HEK293T (cell line): ENCODE data around the gene AIF1.

ENCODE experiments used
- CTCF ChIA-PET: fragments of 350-600 bp; formaldehyde crosslinking; extraction: SDS; loops from one replicate; lab custom pipeline; 2021; ENCODE audit warnings: antibody characterized with exemption, inconsistent platforms; lab: Yijun Ruan, JAX
- POLR2A ChIA-PET: fragments of 350-600 bp; formaldehyde crosslinking; extraction: SDS; loops from one replicate; lab custom pipeline; 2020; ENCODE audit warnings: antibody characterized with exemption, inconsistent platforms; lab: Yijun Ruan, JAX
- DNase-seq: peaks from one replicate; pipeline ENCODE4 v3.0.0; 2012; ENCODE audit warnings: mixed read lengths; ENCODE audit errors: extremely low spot score
- ARNT ChIP-seq: fragments of 450-650 bp; IDR thresholded peaks from 2 replicates; pipeline ENCODE4 v1.6.1; 2017; ENCODE audit warnings: mild to moderate bottlenecking
- BHLHE40 ChIP-seq: fragments of 450-650 bp; IDR thresholded peaks from 2 replicates; pipeline ENCODE4 v1.6.1; 2016; ENCODE audit warnings: mild to moderate bottlenecking, moderate library complexity, borderline replicate concordance
- CTBP1 ChIP-seq: fragments of 450-650 bp; IDR thresholded peaks from 2 replicates; pipeline ENCODE4 v1.6.1; 2016; ENCODE audit warnings: borderline replicate concordance
- ELF4 ChIP-seq: fragments of 450-650 bp; IDR thresholded peaks from 2 replicates; pipeline ENCODE4 v1.6.1; 2017; ENCODE audit warnings: antibody characterized with exemption
- FOXA1 ChIP-seq: fragments of 450-650 bp; IDR thresholded peaks from 2 replicates; pipeline ENCODE4 v1.6.1; 2016; ENCODE audit warnings: mild to moderate bottlenecking
- FOXK2 ChIP-seq: fragments of 450-650 bp; IDR thresholded peaks from 2 replicates; pipeline ENCODE4 v1.6.1; 2016; ENCODE audit warnings: mild to moderate bottlenecking
- FOXM1 ChIP-seq: fragments of 450-650 bp; IDR thresholded peaks from 2 replicates; pipeline ENCODE4 v1.6.1; 2017; ENCODE audit warnings: mild to moderate bottlenecking, borderline replicate concordance
- HDGF ChIP-seq: fragments of 450-650 bp; IDR thresholded peaks from 2 replicates; pipeline ENCODE4 v1.6.1; 2017; ENCODE audit warnings: antibody characterized with exemption, borderline replicate concordance
- L3MBTL2 ChIP-seq: fragments of 450-650 bp; conservative IDR thresholded peaks from 2 replicates; pipeline ENCODE4 v1.6.1; 2016; ENCODE audit warnings: mild to moderate bottlenecking
- LEF1 ChIP-seq: fragments of 450-650 bp; IDR thresholded peaks from 2 replicates; pipeline ENCODE4 v1.6.1; 2017; ENCODE audit warnings: mild to moderate bottlenecking, borderline replicate concordance
- NFRKB ChIP-seq: fragments of 450-650 bp; IDR thresholded peaks from 2 replicates; pipeline ENCODE4 v1.6.1; 2016; ENCODE audit warnings: mild to moderate bottlenecking, moderate library complexity
- SP1 ChIP-seq: fragments of 450-650 bp; IDR thresholded peaks from 2 replicates; pipeline ENCODE4 v1.6.1; 2017
- SUZ12 ChIP-seq: fragments of 450-650 bp; IDR thresholded peaks from 2 replicates; pipeline ENCODE4 v1.6.1; 2016; ENCODE audit warnings: mild to moderate bottlenecking
- TARDBP ChIP-seq: fragments of 450-650 bp; IDR thresholded peaks from 2 replicates; pipeline ENCODE4 v1.6.1; 2016
- ZNF384 ChIP-seq: fragments of 450-650 bp; IDR thresholded peaks from 2 replicates; pipeline ENCODE4 v1.6.1; 2016
- TF ChIP-seq, protein P1 (sequence below): fragments of 450-650 bp; IDR thresholded peaks from 2 replicates; pipeline ENCODE4 v1.6.1; 2016

Gene AIF1

DNA sequence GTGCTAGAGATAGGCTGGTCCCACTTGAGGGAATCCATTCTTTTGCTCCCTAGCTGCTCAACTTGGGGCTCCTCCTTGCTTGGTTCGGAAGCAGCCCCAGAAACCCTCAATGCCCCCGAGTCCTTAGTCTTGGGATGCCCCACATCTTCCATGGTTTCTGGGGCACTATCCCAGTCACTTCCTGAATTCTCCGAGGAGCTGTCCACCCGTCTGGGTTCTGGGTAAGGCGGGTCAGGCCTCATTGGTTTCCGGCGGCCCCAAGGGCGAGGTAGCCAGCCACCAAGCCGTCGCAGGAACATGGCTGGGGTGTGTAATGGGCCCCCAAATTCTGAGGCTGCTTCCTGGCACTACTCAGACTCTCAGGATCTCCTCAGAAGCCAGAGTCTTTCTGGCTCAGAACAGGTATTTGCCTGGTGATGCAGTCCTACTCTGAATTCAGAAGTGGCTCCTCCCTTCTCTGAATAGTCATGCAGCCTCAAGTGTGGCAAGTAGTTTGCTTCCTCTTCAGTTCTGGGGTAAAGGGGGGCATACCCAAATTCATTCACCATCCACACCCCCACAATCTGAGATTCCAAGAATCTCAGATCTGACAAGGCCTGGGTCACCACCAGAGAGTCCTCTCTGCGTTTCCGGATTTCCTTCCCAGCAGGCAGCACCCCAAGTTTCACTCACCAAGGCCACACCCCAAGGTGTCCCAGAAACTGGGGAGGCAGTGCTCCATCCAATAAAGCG, 44.8 kb downstream of the AIF1 start:
- no peak for DNase-seq
- ChIA-PET POLR2A (interaction anchor here (0.7 to 5.4 kb wide), 15 partner anchors 8 to 238 kb away, joined by 3 to 138 read pairs (median 5); partner anchors contain the start of genes BAG6, DDX39B, LSM2 and LY6G5C), CTCF (interaction anchor here (0.9 kb wide), 1 partner anchor 8 kb away, joined by 4 read pairs; the partner anchor contains the start of gene BAG6)
- TF ChIP-seq, protein P1, sequence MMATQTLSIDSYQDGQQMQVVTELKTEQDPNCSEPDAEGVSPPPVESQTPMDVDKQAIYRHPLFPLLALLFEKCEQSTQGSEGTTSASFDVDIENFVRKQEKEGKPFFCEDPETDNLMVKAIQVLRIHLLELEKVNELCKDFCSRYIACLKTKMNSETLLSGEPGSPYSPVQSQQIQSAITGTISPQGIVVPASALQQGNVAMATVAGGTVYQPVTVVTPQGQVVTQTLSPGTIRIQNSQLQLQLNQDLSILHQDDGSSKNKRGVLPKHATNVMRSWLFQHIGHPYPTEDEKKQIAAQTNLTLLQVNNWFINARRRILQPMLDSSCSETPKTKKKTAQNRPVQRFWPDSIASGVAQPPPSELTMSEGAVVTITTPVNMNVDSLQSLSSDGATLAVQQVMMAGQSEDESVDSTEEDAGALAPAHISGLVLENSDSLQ: no peak

DNA sequence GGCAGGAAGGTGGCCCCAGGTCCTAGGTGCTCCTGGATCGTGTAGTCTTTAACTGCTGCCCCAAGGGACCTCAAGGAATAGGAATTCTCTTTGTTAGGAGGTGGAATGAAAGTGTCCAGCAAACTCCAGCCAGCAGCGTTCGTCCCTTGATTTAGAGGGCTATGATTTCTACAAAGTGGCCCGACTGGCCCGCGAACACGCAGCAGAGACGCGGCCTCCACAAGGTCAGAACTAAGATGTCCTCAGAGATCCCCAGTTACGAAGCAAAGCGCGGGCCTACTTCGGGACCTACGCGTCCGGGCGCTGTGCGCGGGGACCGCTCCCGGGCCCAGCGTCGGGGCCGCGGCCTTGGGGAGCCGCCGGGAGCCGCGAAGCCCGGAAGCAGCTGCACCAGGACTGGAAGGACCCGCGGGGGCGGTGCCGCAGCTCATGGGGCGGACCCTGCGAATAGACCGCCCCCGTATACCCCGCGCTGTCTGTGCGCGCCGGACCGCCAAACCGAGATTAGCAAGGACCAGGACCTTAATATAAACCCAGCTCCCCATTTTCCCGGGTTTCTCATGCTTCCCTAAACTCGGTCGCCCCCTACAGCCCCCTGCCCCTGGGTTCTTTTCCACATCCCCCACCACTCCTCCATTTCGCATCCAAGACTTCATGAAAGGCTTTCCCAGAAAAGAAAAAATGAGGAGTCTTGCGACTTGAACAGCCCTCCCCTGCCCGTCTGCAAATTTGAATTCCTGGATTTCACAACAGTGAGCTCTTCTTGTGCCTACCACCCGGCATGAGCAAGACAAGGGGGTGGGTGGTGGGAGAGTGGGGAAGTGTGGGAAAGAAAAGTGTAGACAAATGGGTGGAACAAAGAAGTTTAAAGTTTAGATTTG, 45.6 kb downstream of the AIF1 start, which contains the start of gene C6orf47:
Gene C6orf47, minus strand, starts transcription at position 398 of the 881 bp plus-strand sequence. CDS start 831 bp downstream, outside the sequence.
- ChIA-PET POLR2A (interaction anchor here (0.5 to 5.4 kb wide), 28 partner anchors 9 to 245 kb away, joined by 3 to 138 read pairs (median 4); partner anchors contain the start of genes ABHD16A, ATP6V1G2, BAG6 and DDX39B), CTCF (interaction anchor here (0.9 to 1.2 kb wide), 2 partner anchors 8 to 39 kb away, joined by 4 read pairs; partner anchors contain the start of gene BAG6)
- peak; percentile 79 for DNase-seq
- TF ChIP-seq ZNF384 (no peak), BHLHE40 (no peak), SUZ12 (no peak), ELF4 (peak; percentile 50), FOXA1 (no peak), FOXM1 (no peak)

DNA sequence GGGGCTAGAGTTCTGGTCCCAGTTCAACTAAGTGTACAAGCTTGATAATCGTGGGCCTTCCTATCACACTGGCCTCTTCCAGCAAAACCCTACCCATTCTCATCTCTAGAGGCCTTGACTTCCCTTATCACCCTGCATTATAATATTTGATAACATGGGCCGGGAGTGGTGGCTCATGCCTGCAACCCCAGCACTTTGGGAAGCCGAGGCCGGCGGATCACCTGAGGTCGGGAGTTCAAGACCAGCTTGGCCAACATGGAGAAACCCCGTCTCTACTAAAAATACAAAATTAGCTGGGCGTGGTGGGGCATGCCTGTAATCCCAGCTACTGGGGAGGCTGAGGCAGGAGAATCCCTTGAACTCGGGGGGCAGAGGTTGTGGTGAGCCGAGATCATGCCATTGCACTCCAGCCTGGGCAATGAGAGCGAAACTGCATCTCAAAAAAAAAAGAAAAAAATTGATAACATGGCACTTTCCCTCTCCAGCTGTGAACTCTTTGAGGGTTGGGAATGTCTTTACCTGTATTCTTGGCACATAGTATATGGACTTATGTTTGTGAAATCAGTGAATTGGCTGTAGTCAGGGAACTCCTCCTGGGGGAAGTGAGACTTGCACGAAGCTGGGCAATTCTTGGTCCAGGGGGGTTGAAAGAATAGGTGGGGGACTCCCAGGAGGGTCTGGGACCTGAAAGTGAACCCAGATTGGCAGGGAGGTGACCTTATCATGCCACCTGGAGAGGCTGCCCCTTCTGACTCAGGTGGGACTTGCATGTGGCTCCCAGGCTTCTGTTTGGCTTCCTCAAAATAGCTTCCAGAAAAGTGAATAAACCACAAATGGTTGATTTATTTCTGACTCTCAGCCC, 46.5 kb downstream of the AIF1 start:
- TF ChIP-seq CTBP1: no peak
- TF ChIP-seq FOXK2: no peak
- TF ChIP-seq, protein P1: no peak
- no peak for TF ChIP-seq L3MBTL2
- TF ChIP-seq SUZ12: no peak
- TF ChIP-seq BHLHE40: no peak
- TF ChIP-seq HDGF: no peak
- no peak for TF ChIP-seq TARDBP
- TF ChIP-seq LEF1: no peak
- TF ChIP-seq ZNF384: no peak
- no peak for TF ChIP-seq FOXM1
- ChIA-PET POLR2A (interaction anchor here (0.5 to 5.4 kb wide), 24 partner anchors 8 to 244 kb away, joined by 3 to 138 read pairs (median 4); partner anchors contain the start of genes ABHD16A, ATP6V1G2, BAG6 and DDX39B), CTCF (interaction anchor here (1.2 kb wide), 1 partner anchor 39 kb away, joined by 4 read pairs; no protein-coding TSS in a partner anchor)
- DNase-seq: no peak

DNA sequence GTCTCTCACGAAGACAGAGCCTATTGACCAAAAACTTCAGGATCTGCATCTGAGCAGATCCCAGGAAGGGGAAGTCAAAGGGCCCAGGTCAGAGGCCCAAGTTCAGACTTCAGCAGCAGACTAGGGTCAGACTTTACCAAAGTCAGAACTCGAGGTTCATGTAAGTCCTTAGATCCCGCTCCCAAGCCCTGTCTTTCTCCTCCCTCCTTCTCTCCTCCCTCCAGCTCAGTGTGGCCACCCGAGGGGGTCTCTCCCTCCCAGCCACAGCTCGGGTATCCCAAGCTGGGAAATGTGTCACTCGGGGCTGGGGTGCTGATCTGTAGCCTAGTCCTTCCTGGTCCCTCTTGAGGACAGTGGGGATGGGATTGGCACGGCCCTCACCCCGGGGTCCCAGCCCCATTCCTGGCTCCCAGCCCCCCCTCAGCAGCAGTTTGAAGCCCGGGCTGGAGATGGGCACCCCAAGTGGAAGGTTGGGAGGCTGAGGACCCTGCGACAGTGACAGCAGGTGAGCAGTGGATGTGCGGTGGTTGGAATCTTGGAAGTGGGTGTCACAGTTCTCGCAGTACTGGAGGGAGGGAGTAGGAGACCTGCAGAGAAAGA, 47.2 kb downstream of the AIF1 start:
- CTCF ChIA-PET: no interaction called here
- POLR2A ChIA-PET: interaction anchor here (5.4 kb wide), 1 partner anchor 11 kb away, joined by 138 read pairs; the partner anchor contains the start of gene BAG6

More for the DNA sequence above, 47.2 kb downstream of the AIF1 start:
- TF ChIP-seq CTBP1: no peak
- TF ChIP-seq SUZ12: no peak
- TF ChIP-seq HDGF: no peak
- no peak for TF ChIP-seq ELF4
- TF ChIP-seq ZNF384: no peak
- TF ChIP-seq ARNT: no peak
- no peak for TF ChIP-seq NFRKB
- TF ChIP-seq SP1: no peak
- TF ChIP-seq, protein P1: no peak
- no peak for TF ChIP-seq FOXA1
- no peak for TF ChIP-seq FOXK2
- TF ChIP-seq LEF1: no peak
- no peak for TF ChIP-seq FOXM1
- no peak for TF ChIP-seq BHLHE40
- TF ChIP-seq TARDBP: no peak
- no peak for TF ChIP-seq L3MBTL2
- no peak for DNase-seq
